H9 (cell line): ENCODE data around the gene PEX5L. TPM values are rescaled to one million over a fixed set of nuclear protein-coding genes. Genes with fewer than 3 reads are reported as not detected.

Source experiments
- DNase-seq: peaks from one replicate; pipeline ENCODE4 v3.0.0-alpha.2; 2017
- H2AFZ ChIP-seq: one replicate; pipeline ENCODE4 v1.6.1; 2013; ENCODE audit warnings: mild to moderate bottlenecking, low read length, control low read depth, moderate library complexity
- H2AK5ac ChIP-seq: 2 replicates; pipeline ENCODE4 v1.6.1; 2013; ENCODE audit warnings: low read length, control low read depth, mixed read lengths; ENCODE audit not compliant: insufficient read length
- H2BK120ac ChIP-seq: one replicate; pipeline ENCODE4 v1.6.1; 2013; ENCODE audit warnings: low read depth, mild to moderate bottlenecking, low read length, control low read depth, inconsistent platforms; ENCODE audit not compliant: poor library complexity, severe bottlenecking
- H2BK12ac ChIP-seq: 2 replicates; pipeline ENCODE4 v1.6.1; 2013; ENCODE audit warnings: low read length, control low read depth, mixed read lengths, low read depth; ENCODE audit not compliant: insufficient read length
- H2BK15ac ChIP-seq: 2 replicates; pipeline ENCODE4 v1.6.1; 2013; ENCODE audit warnings: low read depth, low read length, control low read depth
- H2BK20ac ChIP-seq: one replicate; pipeline ENCODE4 v1.6.1; 2013; ENCODE audit warnings: low read depth, mild to moderate bottlenecking, low read length, control low read depth, inconsistent platforms; ENCODE audit not compliant: poor library complexity, severe bottlenecking
- H2BK5ac ChIP-seq: 2 replicates; pipeline ENCODE4 v1.6.1; 2013; ENCODE audit warnings: low read length, control low read depth, mixed read lengths; ENCODE audit not compliant: insufficient read length
- H3K14ac ChIP-seq: 2 replicates; pipeline ENCODE4 v1.6.1; 2013; ENCODE audit warnings: low read length, control low read depth; ENCODE audit not compliant: insufficient read depth
- H3K18ac ChIP-seq: 2 replicates; pipeline ENCODE4 v1.6.1; 2013; ENCODE audit warnings: low read depth, mild to moderate bottlenecking, mixed read lengths, low read length, control low read depth; ENCODE audit not compliant: insufficient read length
- H3K23ac ChIP-seq: 2 replicates; pipeline ENCODE4 v1.6.1; 2013; ENCODE audit warnings: low read length, control low read depth, mixed read lengths, low read depth; ENCODE audit not compliant: insufficient read length
- H3K23me2 ChIP-seq: 2 replicates; pipeline ENCODE4 v1.6.1; 2013; ENCODE audit warnings: low read depth, mild to moderate bottlenecking, mixed read lengths, low read length, control low read depth; ENCODE audit not compliant: insufficient read length, poor library complexity, severe bottlenecking
- H3K27ac ChIP-seq: 2 replicates; pipeline ENCODE4 v1.5.1; 2013; ENCODE audit warnings: low read length, control low read depth, mixed read lengths, low read depth; ENCODE audit not compliant: insufficient read length
- H3K27me3 ChIP-seq: 2 replicates; pipeline ENCODE4 v1.6.1; 2013; ENCODE audit warnings: low read length, control low read depth, inconsistent platforms; ENCODE audit not compliant: insufficient read depth
- H3K4ac ChIP-seq: 2 replicates; pipeline ENCODE4 v1.6.1; 2013; ENCODE audit warnings: low read depth, mild to moderate bottlenecking, control low read depth, inconsistent platforms, low read length, moderate library complexity
- H3K4me1 ChIP-seq: 2 replicates; pipeline ENCODE4 v1.6.1; 2013; ENCODE audit warnings: low read length, control low read depth, inconsistent platforms; ENCODE audit not compliant: insufficient read depth
- H3K4me2 ChIP-seq: 2 replicates; pipeline ENCODE4 v1.6.1; 2013; ENCODE audit warnings: low read length, control low read depth, mixed read lengths; ENCODE audit not compliant: insufficient read length, insufficient read depth
- H3K56ac ChIP-seq: 2 replicates; pipeline ENCODE4 v1.6.1; 2013; ENCODE audit warnings: low read depth, mild to moderate bottlenecking, mixed read lengths, low read length, control low read depth; ENCODE audit not compliant: insufficient read length
- H3K79me1 ChIP-seq: 2 replicates; pipeline ENCODE4 v1.6.1; 2013; ENCODE audit warnings: low read depth, mild to moderate bottlenecking, moderate library complexity, low read length, control low read depth, inconsistent platforms; ENCODE audit not compliant: insufficient read depth, poor library complexity, severe bottlenecking
- H3K79me2 ChIP-seq: 2 replicates; pipeline ENCODE4 v1.6.1; 2013; ENCODE audit warnings: low read length, control low read depth, inconsistent platforms; ENCODE audit not compliant: insufficient read depth
- H3K9ac ChIP-seq: 2 replicates; pipeline ENCODE4 v1.6.1; 2013; ENCODE audit warnings: low read length, control low read depth, mixed read lengths; ENCODE audit not compliant: insufficient read length; ENCODE audit errors: extremely low read depth
- H3K9me3 ChIP-seq: one replicate; pipeline ENCODE4 v1.6.1; 2013; ENCODE audit warnings: low read depth, low read length, inconsistent platforms; ENCODE audit not compliant: control insufficient read depth
- H3T11ph ChIP-seq: one replicate; pipeline ENCODE4 v1.6.1; 2013; ENCODE audit warnings: mild to moderate bottlenecking, low read length, control low read depth, inconsistent platforms
- H4K20me1 ChIP-seq: one replicate; pipeline ENCODE4 v1.6.1; 2013; ENCODE audit not compliant: control insufficient read depth, insufficient read length, insufficient read depth
- H4K5ac ChIP-seq: 2 replicates; pipeline ENCODE4 v1.6.1; 2013; ENCODE audit warnings: low read depth, mild to moderate bottlenecking, mixed read lengths, low read length, control low read depth; ENCODE audit not compliant: insufficient read length
- H4K8ac ChIP-seq: replicated peaks from 2 replicates; pipeline ENCODE4 v1.6.1; 2013; ENCODE audit warnings: low read length, control low read depth, mixed read lengths, low read depth; ENCODE audit not compliant: insufficient read length
- H4K91ac ChIP-seq: 2 replicates; pipeline ENCODE4 v1.6.1; 2013; ENCODE audit warnings: low read depth, mild to moderate bottlenecking, moderate library complexity, mixed read lengths, low read length, control low read depth; ENCODE audit not compliant: insufficient read length
- H3K27ac Mint-ChIP-seq, 3 experiments: 2 replicates in 2 of 3; 3 replicates in 1 of 3; pipeline ENCODE4 v1.8.0; 2020 to 2021; ENCODE audit warnings: mixed read lengths in 3 of 3, mild to moderate bottlenecking in 1 of 3, moderate library complexity in 1 of 3
- H3K27me3 Mint-ChIP-seq: 2 replicates; pipeline ENCODE4 v1.8.0; 2021; ENCODE audit warnings: low read depth, mild to moderate bottlenecking, moderate library complexity, mixed read lengths
- H3K36me3 Mint-ChIP-seq, 3 experiments: 2 replicates in 2 of 3; 3 replicates in 1 of 3; pipeline ENCODE4 v1.8.0; 2020 to 2021; ENCODE audit warnings: low read depth in 3 of 3, mixed read lengths in 3 of 3; ENCODE audit not compliant: insufficient read depth in 1 of 3
- H3K4me1 Mint-ChIP-seq, 2 experiments: 2 replicates each; pipeline ENCODE4 v1.8.0; 2020; ENCODE audit warnings: mixed read lengths in 2 of 2
- H3K4me3 Mint-ChIP-seq, 2 experiments: 2 replicates in 1 of 2; 3 replicates in 1 of 2; pipeline ENCODE4 v1.8.0; 2020 to 2021; ENCODE audit warnings: mild to moderate bottlenecking in 2 of 2, mixed read lengths in 2 of 2, moderate library complexity in 1 of 2
- H3K9me3 Mint-ChIP-seq, 2 experiments: 2 replicates in 1 of 2; 3 replicates in 1 of 2; pipeline ENCODE4 v1.8.0; 2020; ENCODE audit warnings: mild to moderate bottlenecking in 2 of 2, mixed read lengths in 2 of 2, moderate library complexity in 1 of 2
- WGBS: extraction: QIAGEN DNeasy Blood & Tissue Kit; methylation state at CpG from one replicate; pipeline ENCODE4 v1.1.7; 2013; ENCODE audit warnings: missing lambda C conversion rate, low lambda C conversion rate, mixed read lengths; ENCODE audit not compliant: insufficient read length; ENCODE audit errors: extremely low coverage; 5-methylcytosine and 5-hydroxymethylcytosine counted together
- total RNA-seq: library from RNA; stranded (reverse); gene quantifications from 2 replicates; pipeline ENCODE4 v1.2.1, GENCODE V29; 2021
- TF ChIP-seq, protein P1 (sequence below): fragments of 200-600 bp; sonication (generic); conservative IDR thresholded peaks from 3 replicates; pipeline ENCODE4 v1.8.0; 2021; ENCODE audit warnings: antibody characterized with exemption, mild to moderate bottlenecking

Gene PEX5L
- total RNA-seq, 1 experiment from 2014 or later: 0.85 TPM

DNA sequence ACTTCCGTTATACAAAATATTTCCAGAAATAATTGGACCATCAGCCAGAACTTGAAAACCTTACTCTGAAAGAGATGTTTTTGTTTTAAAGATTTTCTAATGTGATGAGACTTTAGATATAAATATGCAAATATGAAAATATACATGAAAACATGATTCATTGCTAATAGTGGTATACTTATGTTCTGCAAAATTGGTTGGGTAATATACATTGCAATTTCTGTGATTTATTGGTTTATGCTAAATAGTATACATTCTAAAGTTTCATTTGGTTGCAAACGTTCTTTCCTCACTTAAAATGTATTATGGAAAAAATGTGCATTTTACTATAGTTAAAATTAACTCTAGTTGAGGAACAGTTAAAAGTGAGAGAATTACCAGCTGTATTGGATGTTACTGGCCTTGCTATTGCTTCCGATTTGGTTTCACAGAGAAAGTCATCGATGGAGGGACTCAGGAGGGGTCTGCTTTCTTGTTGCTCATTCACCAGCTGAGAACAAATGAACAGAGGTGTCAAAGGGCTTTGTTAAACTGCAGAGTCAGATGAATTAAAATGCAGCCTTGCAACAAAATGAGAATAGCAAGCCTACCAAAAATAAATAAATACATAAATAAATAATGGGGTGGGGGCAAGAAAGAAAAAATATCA lies 149.3 kb downstream of the PEX5L start:
- H4K8ac ChIP-seq: no peak overlapping the region
- no peak overlapping the region for H3K18ac ChIP-seq
- no peak overlapping the region for H2BK12ac ChIP-seq
- H3K9me3 ChIP-seq: no peaks in the 10 kb centered on the region
- no peak overlapping the region for H2BK120ac ChIP-seq
- no peak overlapping the region for H3K9ac ChIP-seq
- H2BK20ac ChIP-seq: no peak overlapping the region
- H2AK5ac ChIP-seq: no peak overlapping the region
- H4K5ac ChIP-seq: no peak overlapping the region
- no peak overlapping the region for H4K91ac ChIP-seq
- no peak overlapping the region for H3K4me2 ChIP-seq
- H3K9me3 Mint-ChIP-seq: no peaks in the 10 kb centered on the region; a peak in 1 of 5 replicates
- H3K4me1 ChIP-seq: peaks cover 2% of the 10 kb centered on the region; the same call in 1 of the 2 replicates
- H2BK5ac ChIP-seq: no peak overlapping the region
- H3K4ac ChIP-seq: no peak overlapping the region
- no peaks in the 10 kb centered on the region for H3K79me2 ChIP-seq
- H3K4me3 Mint-ChIP-seq: no peak overlapping the region
- no peaks in the 10 kb centered on the region for H3K27me3 Mint-ChIP-seq
- no peak overlapping the region for H2BK15ac ChIP-seq
- no peak overlapping the region for H3K56ac ChIP-seq
- no peak overlapping the region for H3K27ac ChIP-seq
- H4K20me1 ChIP-seq: no peaks in the 10 kb centered on the region
- H3K23ac ChIP-seq: no peak overlapping the region
- H3K79me1 ChIP-seq: no peaks in the 10 kb centered on the region
- H3T11ph ChIP-seq: no peak overlapping the region
- peaks cover 28 to 45% of the 10 kb centered on the region in 2 experiments for H3K4me1 Mint-ChIP-seq
- H3K14ac ChIP-seq: no peak overlapping the region
- H3K23me2 ChIP-seq: no peaks in the 10 kb centered on the region
- H3K27me3 ChIP-seq: no peaks in the 10 kb centered on the region
- peak overlapping the region in 1 of 3 experiments; percentile 75; a peak in 2 of 7 replicates for H3K27ac Mint-ChIP-seq
- DNase-seq: no peak
- no peaks in the 10 kb centered on the region for H3K36me3 Mint-ChIP-seq
- WGBS: no CpG with 5 or more reads among the region's 4 CpGs
- H2AFZ ChIP-seq: no peak overlapping the region
- TF ChIP-seq, protein P1, sequence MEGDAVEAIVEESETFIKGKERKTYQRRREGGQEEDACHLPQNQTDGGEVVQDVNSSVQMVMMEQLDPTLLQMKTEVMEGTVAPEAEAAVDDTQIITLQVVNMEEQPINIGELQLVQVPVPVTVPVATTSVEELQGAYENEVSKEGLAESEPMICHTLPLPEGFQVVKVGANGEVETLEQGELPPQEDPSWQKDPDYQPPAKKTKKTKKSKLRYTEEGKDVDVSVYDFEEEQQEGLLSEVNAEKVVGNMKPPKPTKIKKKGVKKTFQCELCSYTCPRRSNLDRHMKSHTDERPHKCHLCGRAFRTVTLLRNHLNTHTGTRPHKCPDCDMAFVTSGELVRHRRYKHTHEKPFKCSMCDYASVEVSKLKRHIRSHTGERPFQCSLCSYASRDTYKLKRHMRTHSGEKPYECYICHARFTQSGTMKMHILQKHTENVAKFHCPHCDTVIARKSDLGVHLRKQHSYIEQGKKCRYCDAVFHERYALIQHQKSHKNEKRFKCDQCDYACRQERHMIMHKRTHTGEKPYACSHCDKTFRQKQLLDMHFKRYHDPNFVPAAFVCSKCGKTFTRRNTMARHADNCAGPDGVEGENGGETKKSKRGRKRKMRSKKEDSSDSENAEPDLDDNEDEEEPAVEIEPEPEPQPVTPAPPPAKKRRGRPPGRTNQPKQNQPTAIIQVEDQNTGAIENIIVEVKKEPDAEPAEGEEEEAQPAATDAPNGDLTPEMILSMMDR: no peak
